ENCODE measurements around the gene ADARB1. TPM values are rescaled to one million over a fixed set of nuclear protein-coding genes. Genes with fewer than 3 reads are reported as not detected.
A peak's percentile ranks its signal among the peaks of the same experiment; 100 is the strongest.
"Not testable (repeated sequence)": the region's sequence is repeated elsewhere in the genome, so short reads cannot be mapped to it uniquely, and the experiment has no call there.

Gene ADARB1
- total RNA-seq, 2 donors from 2014 or later = 8.7 to 9.3 TPM

DNA sequence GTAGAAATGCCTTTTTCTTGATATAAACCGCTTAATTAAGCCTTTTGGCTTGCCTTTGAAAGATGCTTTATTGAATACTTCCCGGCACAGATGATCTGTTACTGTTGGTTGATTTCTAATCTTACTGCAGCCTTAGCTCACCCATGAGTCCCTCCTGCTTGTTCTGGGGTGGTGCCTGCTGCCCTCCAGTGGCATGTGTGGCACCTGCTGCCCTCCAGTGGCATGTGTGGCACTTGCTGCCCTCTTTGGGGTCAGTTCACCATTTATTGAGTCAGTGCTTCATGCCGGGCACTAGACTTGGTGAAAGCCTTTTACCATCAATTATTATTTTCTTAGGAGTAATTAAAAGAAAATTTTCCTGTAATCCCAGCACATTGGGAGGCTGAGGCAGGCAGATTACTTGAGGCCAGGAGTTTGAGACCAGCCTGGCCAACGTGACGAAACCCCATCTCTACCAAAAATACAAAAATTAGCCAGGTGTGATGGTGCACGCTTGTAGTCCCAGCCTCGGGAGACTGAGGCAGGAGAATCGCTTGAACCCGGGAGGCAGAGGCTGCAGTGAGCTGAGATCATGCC, 54.3 kb downstream of the ADARB1 start:
- peak; percentile 75 for DNase-seq
- H3K27me3 ChIP-seq = no peaks in the 10 kb centered on the region
- H3K9ac ChIP-seq (ENCODE audit: low read depth in 2 of 2, low read length in 2 of 2) = no peak overlapping the region
- no peaks in the 10 kb centered on the region for H3K36me3 ChIP-seq
- H3K9me3 ChIP-seq = no peaks in the 10 kb centered on the region
- H3K4me3 ChIP-seq = no peak overlapping the region
- H3K4me1 ChIP-seq = peaks cover 5% of the 10 kb centered on the region
- TF ChIP-seq, protein P1, sequence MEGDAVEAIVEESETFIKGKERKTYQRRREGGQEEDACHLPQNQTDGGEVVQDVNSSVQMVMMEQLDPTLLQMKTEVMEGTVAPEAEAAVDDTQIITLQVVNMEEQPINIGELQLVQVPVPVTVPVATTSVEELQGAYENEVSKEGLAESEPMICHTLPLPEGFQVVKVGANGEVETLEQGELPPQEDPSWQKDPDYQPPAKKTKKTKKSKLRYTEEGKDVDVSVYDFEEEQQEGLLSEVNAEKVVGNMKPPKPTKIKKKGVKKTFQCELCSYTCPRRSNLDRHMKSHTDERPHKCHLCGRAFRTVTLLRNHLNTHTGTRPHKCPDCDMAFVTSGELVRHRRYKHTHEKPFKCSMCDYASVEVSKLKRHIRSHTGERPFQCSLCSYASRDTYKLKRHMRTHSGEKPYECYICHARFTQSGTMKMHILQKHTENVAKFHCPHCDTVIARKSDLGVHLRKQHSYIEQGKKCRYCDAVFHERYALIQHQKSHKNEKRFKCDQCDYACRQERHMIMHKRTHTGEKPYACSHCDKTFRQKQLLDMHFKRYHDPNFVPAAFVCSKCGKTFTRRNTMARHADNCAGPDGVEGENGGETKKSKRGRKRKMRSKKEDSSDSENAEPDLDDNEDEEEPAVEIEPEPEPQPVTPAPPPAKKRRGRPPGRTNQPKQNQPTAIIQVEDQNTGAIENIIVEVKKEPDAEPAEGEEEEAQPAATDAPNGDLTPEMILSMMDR (IDR thresholded peaks at IDR 0.05) = peak; percentile 84
- no peak overlapping the region for H3K27ac ChIP-seq
- intact Hi-C loops (cut with DNase I) = loop anchor here (1.0 to 5.0 kb wide), 2 partner anchors 51 to 179 kb away; no protein-coding TSS in a partner anchor

DNA sequence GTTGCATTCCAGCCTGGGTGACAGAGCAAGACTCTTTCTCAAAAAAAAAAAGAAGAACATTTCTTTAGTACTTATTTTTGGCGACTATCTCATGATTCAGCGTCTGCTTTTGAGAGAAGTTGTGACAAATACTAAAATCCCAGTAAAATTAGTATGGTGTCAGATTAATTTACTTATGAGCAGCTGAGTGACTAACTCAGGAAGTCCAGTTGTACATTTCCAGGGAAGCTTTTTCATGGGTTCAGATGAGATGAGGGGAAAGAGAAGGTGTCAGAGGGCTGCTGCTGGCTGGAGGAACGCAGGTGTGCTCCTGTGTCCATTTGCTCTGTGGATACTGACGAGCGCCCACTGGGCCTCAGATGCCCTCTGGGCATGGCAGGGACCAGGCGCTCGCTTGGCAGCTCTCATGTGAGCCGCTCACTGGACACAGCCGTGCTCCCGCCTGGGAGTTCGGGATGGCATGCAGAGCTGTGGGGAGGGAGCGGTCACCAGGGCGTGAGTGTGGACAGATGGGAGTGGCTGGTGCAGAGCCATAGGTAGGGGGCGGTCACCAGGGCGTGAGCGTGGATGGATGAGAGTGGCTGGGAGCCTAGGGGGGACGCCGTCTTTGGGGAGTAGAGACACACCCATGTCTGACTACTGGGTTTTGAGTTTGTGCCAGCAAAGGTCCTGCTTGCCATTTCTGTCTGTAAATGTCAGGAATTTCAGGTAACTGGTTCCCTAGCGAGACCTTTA, 55.0 kb downstream of the ADARB1 start:
- intact Hi-C loops (cut with DNase I) = loop anchor here (5.0 kb wide), 1 partner anchor 52 kb away; no protein-coding TSS in a partner anchor
- Histone ChIP-seq H3K9me3 (no peaks in the 10 kb centered on the region), H3K9ac (ENCODE audit: low read depth in 2 of 2, low read length in 2 of 2) (no peak overlapping the region), H3K27ac (peak overlapping the region; percentile 41), H3K4me3 (no peak overlapping the region), H3K36me3 (no peaks in the 10 kb centered on the region), H3K4me1 (peaks cover 5% of the 10 kb centered on the region), H3K27me3 (no peaks in the 10 kb centered on the region)
- TF ChIP-seq, protein P1 (IDR thresholded peaks at IDR 0.05) = no peak
- DNase-seq = no peak

DNA sequence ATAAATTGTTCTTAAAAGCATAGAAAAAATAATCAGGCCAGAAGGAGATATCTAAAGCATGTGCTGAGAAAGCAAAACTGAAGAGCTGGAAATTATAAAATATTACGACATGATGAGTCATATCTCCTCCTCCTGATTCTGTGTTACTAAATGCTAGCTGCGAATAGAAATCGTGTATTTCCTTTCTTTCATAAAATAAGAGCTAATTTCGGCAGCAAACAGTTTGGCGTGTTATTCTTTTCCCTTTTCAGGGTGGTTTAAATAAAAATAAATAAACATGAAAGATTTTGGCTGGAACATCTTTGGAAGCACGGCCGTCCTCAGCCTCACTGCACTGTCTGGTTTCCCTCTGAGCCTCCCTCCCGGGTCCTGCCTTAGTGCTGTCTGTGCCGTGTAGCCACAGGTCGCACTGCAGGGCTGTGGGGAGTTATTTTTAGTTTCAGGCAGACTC, 56.0 kb downstream of the ADARB1 start:
- H3K36me3 ChIP-seq = no peaks in the 10 kb centered on the region
- no peaks in the 10 kb centered on the region for H3K27me3 ChIP-seq
- TF ChIP-seq, protein P1 (IDR thresholded peaks at IDR 0.05) = no peak
- no peaks in the 10 kb centered on the region for H3K9me3 ChIP-seq
- H3K4me3 ChIP-seq = no peak overlapping the region
- peaks cover 5% of the 10 kb centered on the region for H3K4me1 ChIP-seq
- DNase-seq = no peak
- H3K9ac ChIP-seq (ENCODE audit: low read depth in 2 of 2, low read length in 2 of 2) = no peak overlapping the region
- intact Hi-C loops (cut with DNase I) = no loop called here
- peak overlapping the region; percentile 41 for H3K27ac ChIP-seq

DNA sequence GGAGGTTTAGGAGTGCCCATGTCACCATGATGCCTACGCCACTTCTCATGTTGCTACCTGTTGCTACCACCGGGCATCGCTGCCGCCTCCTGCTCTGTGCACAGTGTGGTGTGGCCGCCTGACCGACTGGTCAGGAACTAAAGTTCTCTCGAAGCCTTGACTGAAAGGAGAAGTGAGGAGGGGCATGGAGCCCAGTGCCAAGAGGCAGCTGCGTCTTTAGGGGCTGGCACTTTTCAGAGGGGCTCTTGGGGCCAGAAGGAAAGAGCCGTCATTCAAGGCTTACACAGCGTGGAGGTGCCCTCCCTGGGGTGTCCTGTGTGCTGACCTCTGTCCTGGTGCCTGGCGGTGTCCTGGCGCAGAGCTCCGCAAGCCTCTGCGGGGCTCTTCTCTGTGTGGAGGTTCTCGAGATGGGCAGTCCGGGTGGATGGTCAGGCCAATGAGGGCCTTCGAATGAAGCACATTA, 57.2 kb downstream of the ADARB1 start:
- Histone ChIP-seq H3K4me1 (peaks cover 5% of the 10 kb centered on the region), H3K27ac (no peak overlapping the region), H3K4me3 (no peak overlapping the region), H3K9ac (ENCODE audit: low read depth in 2 of 2, low read length in 2 of 2) (no peak overlapping the region), H3K27me3 (no peaks in the 10 kb centered on the region), H3K36me3 (no peaks in the 10 kb centered on the region), H3K9me3 (no peaks in the 10 kb centered on the region)
- no peak for DNase-seq
- TF ChIP-seq, protein P1 (IDR thresholded peaks at IDR 0.05) = no peak
- intact Hi-C loops (cut with DNase I) = no loop called here

DNA sequence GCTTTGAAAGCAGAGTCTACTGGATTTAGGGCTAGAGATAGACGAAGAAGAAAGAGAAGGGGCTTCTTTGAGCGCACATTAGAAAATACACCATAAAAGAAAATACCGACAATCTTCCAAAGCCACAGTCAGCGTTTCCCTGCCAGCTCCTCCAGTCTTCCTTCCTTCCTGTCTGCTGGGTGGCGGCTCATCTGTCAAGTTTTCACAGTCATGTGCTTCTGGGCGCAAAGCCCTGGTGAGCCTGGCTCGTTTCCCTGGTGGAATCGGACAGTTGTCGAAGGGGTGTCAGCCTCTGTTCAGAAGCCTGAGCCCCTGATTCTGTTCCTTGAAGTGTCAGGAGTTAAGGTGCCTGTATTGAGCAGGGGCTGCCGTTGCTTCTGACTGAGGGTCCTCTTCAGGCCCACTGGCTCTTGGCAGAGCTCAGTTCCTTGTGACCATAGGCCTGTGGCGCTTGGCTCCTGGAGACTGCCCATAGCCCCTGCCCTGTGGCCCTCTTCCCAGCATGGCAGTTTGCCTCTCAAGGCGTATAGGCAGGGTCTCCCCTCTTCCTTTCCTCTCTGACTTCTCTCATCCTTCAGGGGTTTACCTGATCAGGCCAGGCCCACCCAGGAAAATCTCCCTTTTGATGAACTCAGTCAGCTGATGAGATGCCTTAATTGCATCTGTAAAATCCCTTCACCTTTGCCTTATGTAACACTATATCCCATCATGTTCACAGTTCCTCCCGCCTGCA, 58.6 kb downstream of the ADARB1 start:
- H3K4me1 ChIP-seq = peaks cover 5% of the 10 kb centered on the region
- no peak for DNase-seq
- no peaks in the 10 kb centered on the region for H3K36me3 ChIP-seq
- TF ChIP-seq, protein P1 (IDR thresholded peaks at IDR 0.05) = no peak
- H3K27ac ChIP-seq = no peak overlapping the region
- no peaks in the 10 kb centered on the region for H3K27me3 ChIP-seq
- H3K9me3 ChIP-seq = no peaks in the 10 kb centered on the region
- no peak overlapping the region for H3K9ac ChIP-seq (ENCODE audit: low read depth in 2 of 2, low read length in 2 of 2)
- intact Hi-C loops (cut with DNase I) = no loop called here
- no peak overlapping the region for H3K4me3 ChIP-seq

DNA sequence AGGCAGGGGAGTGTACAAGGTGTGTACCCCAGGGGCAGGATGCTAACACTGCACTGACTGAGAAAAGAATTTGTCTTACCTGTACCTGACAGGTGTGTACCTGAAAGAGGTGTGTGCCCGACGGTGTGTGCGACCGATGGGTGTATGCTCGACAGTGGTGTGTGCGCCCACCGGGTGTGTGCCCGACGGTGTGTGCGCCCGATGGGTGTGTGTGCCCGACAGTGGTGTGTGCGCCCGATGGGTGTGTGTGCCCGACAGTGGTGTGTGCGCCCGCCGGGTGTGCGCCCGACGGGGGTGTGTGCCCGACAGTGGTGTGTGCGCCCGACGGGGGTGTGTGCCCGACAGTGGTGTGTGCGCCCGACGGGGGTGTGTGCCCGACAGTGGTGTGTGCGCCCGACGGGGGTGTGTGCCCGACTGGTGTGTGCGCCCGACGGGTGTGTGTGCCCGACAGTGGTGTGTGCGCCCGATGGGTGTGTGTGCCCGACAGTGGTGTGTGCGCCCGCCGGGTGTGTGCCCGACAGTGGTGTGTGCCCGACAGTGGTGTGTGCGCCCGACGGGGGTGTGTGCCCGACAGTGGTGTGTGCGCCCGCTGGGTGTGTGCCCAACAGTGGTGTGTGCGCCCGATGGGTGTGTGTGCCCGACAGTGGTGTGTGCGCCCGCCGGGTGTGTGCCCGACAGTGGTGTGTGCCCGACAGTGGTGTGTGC, 59.3 kb downstream of the ADARB1 start:
- H3K4me3 ChIP-seq; H3K9ac ChIP-seq (ENCODE audit: low read depth in 2 of 2, low read length in 2 of 2); DNase-seq; H3K27me3 ChIP-seq; H3K27ac ChIP-seq; H3K9me3 ChIP-seq; intact Hi-C loops (cut with DNase I); H3K4me1 ChIP-seq; H3K36me3 ChIP-seq: not testable (repeated sequence)
